Measurements from ENCODE around the gene TEDC1. TPM values are rescaled to one million over a fixed set of nuclear protein-coding genes. Genes with fewer than 3 reads are reported as not detected.

Gene TEDC1
- total RNA-seq, 2 donors from 2014 or later, result 1.6 to 12.2 TPM

- no peak overlapping the region for H3K4me3 ChIP-seq
- DNase-seq (no peak), ATAC-seq (no peak)
- H3K27ac ChIP-seq, result no peak overlapping the region
- no peaks in the 10 kb centered on the region for H3K9me3 ChIP-seq
- H3K36me3 ChIP-seq (replicated peaks in 1 of 2; ENCODE audit: insufficient read depth in 1 of 2, low read depth in 2 of 2), result no peaks in the 10 kb centered on the region
- 57 to 65% methylated on average over 6 to 17 of the region's 18 CpGs for WGBS, 2 donors
- H3K27me3 ChIP-seq, result no peaks in the 10 kb centered on the region
- intact Hi-C loops (cut with DNase I), result no loop called here
- TF ChIP-seq, protein P1, sequence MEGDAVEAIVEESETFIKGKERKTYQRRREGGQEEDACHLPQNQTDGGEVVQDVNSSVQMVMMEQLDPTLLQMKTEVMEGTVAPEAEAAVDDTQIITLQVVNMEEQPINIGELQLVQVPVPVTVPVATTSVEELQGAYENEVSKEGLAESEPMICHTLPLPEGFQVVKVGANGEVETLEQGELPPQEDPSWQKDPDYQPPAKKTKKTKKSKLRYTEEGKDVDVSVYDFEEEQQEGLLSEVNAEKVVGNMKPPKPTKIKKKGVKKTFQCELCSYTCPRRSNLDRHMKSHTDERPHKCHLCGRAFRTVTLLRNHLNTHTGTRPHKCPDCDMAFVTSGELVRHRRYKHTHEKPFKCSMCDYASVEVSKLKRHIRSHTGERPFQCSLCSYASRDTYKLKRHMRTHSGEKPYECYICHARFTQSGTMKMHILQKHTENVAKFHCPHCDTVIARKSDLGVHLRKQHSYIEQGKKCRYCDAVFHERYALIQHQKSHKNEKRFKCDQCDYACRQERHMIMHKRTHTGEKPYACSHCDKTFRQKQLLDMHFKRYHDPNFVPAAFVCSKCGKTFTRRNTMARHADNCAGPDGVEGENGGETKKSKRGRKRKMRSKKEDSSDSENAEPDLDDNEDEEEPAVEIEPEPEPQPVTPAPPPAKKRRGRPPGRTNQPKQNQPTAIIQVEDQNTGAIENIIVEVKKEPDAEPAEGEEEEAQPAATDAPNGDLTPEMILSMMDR (IDR thresholded peaks at IDR 0.05), result no peak
- no peak for TF ChIP-seq POLR2A (IDR thresholded peaks at IDR 0.05)
- peaks cover 13% of the 10 kb centered on the region for H3K4me1 ChIP-seq
Measured at GRCh38 chr14:105495990-105496830, 5.2 kb downstream of the TEDC1 start.

DNA sequence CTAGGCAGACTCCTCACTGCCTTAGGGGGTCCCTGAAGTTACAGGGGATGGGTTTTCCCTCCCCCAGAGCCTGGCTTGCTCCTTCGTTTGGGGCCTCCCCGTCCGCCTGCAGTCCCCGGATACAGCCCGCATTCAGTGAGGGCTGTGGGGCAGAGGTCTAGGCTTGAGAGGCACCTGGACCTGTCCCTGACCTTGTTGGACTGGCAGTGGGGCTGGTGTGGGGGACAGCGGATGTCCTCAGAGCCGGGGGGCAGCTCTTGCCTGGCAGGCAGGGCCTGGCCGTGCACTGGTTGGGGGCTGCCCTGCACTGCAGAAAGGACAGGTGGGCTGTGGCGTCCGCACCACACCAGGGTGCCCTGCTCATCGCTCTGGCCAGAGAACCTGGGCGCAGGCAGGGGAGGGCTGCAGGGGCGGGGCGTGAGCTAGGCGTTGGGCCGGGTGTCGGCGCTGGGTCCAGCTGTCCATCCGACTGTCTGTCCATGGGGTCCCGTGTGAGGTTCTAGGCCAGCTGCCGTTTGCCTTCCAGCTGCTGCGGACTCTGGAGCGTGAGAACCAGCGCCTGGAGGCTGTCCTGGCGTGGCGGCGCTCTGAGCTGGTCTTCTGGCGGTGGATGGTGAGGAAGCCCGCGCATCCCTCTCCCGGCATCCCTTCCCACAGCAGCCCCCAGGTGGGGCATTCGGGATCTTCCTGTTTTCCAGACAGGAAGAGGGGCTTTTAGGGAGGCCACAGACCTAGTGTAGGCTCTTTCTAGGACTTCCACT, 6.0 kb downstream of the TEDC1 start:
- intact Hi-C loops (cut with DNase I), result no loop called here
- DNase-seq, result no peak

GRCh38 chr14:105497671-105498429, 6.8 kb downstream of the TEDC1 start:
- ATAC-seq (no peak), DNase-seq (no peak)
- intact Hi-C loops (cut with DNase I), result no loop called here
- TF ChIP-seq POLR2A (IDR thresholded peaks at IDR 0.05), result no peak
- TF ChIP-seq, protein P1 (IDR thresholded peaks at IDR 0.05), result no peak
- Histone ChIP-seq H3K27me3 (no peaks in the 10 kb centered on the region), H3K4me3 (no peak overlapping the region), H3K9me3 (no peaks in the 10 kb centered on the region), H3K27ac (no peak overlapping the region), H3K36me3 (replicated peaks in 1 of 2; ENCODE audit: insufficient read depth in 1 of 2, low read depth in 2 of 2) (no peaks in the 10 kb centered on the region), H3K4me1 (no peaks in the 10 kb centered on the region)
- WGBS, 2 donors, result 87 to 90% methylated on average over 11 to 27 of the region's 31 CpGs

More for the DNA sequence above, 6.0 kb downstream of the TEDC1 start:
- Histone ChIP-seq H3K9me3 (no peaks in the 10 kb centered on the region), H3K27me3 (no peaks in the 10 kb centered on the region), H3K4me3 (no peak overlapping the region), H3K27ac (no peak overlapping the region), H3K36me3 (replicated peaks in 1 of 2; ENCODE audit: insufficient read depth in 1 of 2, low read depth in 2 of 2) (no peaks in the 10 kb centered on the region), H3K4me1 (peaks cover 5% of the 10 kb centered on the region)
- TF ChIP-seq POLR2A (IDR thresholded peaks at IDR 0.05), result no peak
- TF ChIP-seq, protein P1 (IDR thresholded peaks at IDR 0.05), result no peak
- WGBS, 2 donors, result 93 to 100% methylated on average over 4 to 26 of the region's 32 CpGs
- no peak for ATAC-seq

DNA sequence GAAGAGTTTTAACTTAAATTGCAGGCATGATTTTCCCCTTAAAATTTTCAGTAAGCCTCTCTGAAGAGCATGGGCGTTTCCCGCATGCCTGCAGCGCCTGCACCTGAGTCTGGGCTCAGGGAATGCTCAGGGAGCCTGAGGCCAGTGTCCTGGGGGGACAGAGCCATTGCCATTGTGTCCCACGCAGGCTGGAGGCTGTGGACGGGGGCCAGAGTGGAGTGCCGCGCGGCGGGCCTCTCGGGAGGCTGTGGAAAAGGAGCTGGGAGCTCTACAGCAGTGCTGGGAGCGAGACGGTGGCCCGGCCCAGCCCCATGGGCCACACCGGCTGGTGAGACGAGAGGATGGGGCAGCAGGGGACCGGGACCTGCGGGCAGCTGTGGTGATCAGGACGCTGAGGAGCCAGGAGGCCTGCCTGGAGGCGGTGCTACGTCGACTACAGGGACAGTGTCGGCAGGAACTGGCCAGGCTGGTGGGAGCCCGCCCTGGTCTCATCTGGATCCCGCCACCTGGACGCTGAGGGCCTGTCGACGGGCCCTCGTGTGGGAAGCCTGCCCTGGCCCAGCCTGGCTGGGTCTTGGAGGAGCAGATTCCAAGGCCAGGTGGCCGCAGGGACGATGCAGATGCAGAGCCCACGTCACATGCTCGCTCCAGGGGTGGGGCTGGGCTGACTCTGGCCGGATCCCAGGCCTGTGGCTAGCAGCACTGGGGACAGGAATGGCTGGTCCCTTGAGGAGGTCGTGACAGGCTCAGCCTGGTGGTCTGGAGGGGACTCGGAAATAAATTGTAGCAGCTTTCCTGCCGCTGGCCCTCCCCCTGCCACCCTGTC, 7.6 kb downstream of the TEDC1 start:
- H3K9me3 ChIP-seq, result no peaks in the 10 kb centered on the region
- no peak overlapping the region for H3K27ac ChIP-seq
- intact Hi-C loops (cut with DNase I), result no loop called here
- H3K4me3 ChIP-seq, result no peak overlapping the region
- no peaks in the 10 kb centered on the region for H3K27me3 ChIP-seq
- no peaks in the 10 kb centered on the region for H3K36me3 ChIP-seq (replicated peaks in 1 of 2; ENCODE audit: insufficient read depth in 1 of 2, low read depth in 2 of 2)
- DNase-seq, result no peak
- ATAC-seq, result no peak
- TF ChIP-seq, protein P1 (IDR thresholded peaks at IDR 0.05), result no peak
- TF ChIP-seq POLR2A (IDR thresholded peaks at IDR 0.05), result no peak
- no peaks in the 10 kb centered on the region for H3K4me1 ChIP-seq
- WGBS, 2 donors, result 80 to 94% methylated on average over 25 to 36 of the region's 36 CpGs

All from body of pancreas (tissue), 4 donors.